K562 (cell line): ENCODE measurements around the gene ASF1B. TPM values are rescaled to one million over a fixed set of nuclear protein-coding genes. Genes with fewer than 3 reads are reported as not detected.

Source experiments
- ATAC-seq: fragments of 200-7000 bp; cut with Tn5 transposase; 3 replicates; pipeline ENCODE4 v1.9.1; 2020; ENCODE audit warnings: moderate library complexity
- BruUV-seq: library from RNA; stranded (reverse); fragments of 400-500 nt; replicated peaks from 2 replicates; lab custom pipeline; 2021; lab: Mats Ljungman, UMichigan
- CTCF ChIA-PET: fragments of 300-600 bp; formaldehyde crosslinking; extraction: SDS; loops from one replicate; lab custom pipeline; 2021; ENCODE audit warnings: low intra/inter-chr PET ratio; lab: Yijun Ruan, JAX
- POLR2A ChIA-PET: fragments of 300-600, 350-650 bp; sonication (Branson Sonifier 250); formaldehyde crosslinking; extraction: SDS; loops from one replicate; lab custom pipeline; 2021; ENCODE audit warnings: antibody characterized with exemption, inconsistent platforms; lab: Yijun Ruan, JAX
- DNase-seq, 4 experiments: peaks; one replicate each; pipeline versions ENCODE4 v3.0.0 to v3.0.0-alpha.2; 2011 to 2018; ENCODE audit warnings: low spot score in 3 of 4, mixed read lengths in 3 of 4; ENCODE audit errors: extremely low read depth in 1 of 4
- FAIRE-seq: peaks from 2 replicates; lab custom pipeline; 2011; peaks lifted over from hg19 to GRCh38; lab: Jason Lieb, UNC
- H2AFZ ChIP-seq: 2 replicates; pipeline ENCODE4 v1.6.0; 2011; ENCODE audit warnings: low read depth, low read length, control low read depth, inconsistent platforms
- H3K27ac ChIP-seq: fragments of 200-600 bp; 3 replicates; pipeline ENCODE4 v1.8.0; 2011; ENCODE audit warnings: low read depth, mild to moderate bottlenecking, control low read depth, inconsistent platforms, low read length, moderate library complexity, mixed read lengths; ENCODE audit errors: extremely low read depth
- H3K27me3 ChIP-seq, 2 experiments: fragments of 300-600 bp in 1 of 2; 2 replicates in 1 of 2; 3 replicates in 1 of 2; pipeline versions ENCODE4 v1.6.0 to v1.8.0; 2011; ENCODE audit warnings: inconsistent platforms in 2 of 2, low read length in 2 of 2, mild to moderate bottlenecking in 1 of 2, mixed read lengths in 1 of 2, moderate library complexity in 1 of 2; ENCODE audit not compliant: control insufficient read depth in 2 of 2, insufficient read depth in 2 of 2
- H3K36me3 ChIP-seq: fragments of 300-600 bp; 3 replicates; pipeline ENCODE4 v1.8.0; 2011; ENCODE audit warnings: mild to moderate bottlenecking, low read length, inconsistent platforms; ENCODE audit not compliant: control insufficient read depth, insufficient read depth
- H3K4me1 ChIP-seq, 2 experiments: fragments of 200-600 bp in 1 of 2; replicated peaks in 1 of 2; 2 replicates in 1 of 2; 3 replicates in 1 of 2; pipeline versions ENCODE4 v1.5.1 to v1.8.0; 2011; ENCODE audit warnings: inconsistent platforms in 2 of 2, low read length in 2 of 2, mild to moderate bottlenecking in 1 of 2, mixed read lengths in 1 of 2, moderate library complexity in 1 of 2; ENCODE audit not compliant: control insufficient read depth in 2 of 2, insufficient read depth in 2 of 2
- H3K4me2 ChIP-seq: 2 replicates; pipeline ENCODE4 v1.6.1; 2011; ENCODE audit warnings: low read length, control low read depth, inconsistent platforms, mixed read lengths; ENCODE audit not compliant: insufficient read depth
- H3K4me3 ChIP-seq: fragments of 200-600 bp; sonication (generic), shearing (Covaris generic); 2 replicates; pipeline ENCODE4 v1.5.1; 2016; ENCODE audit warnings: control low read depth, inconsistent platforms
- H3K79me2 ChIP-seq: fragments of 200-600 bp; 3 replicates; pipeline ENCODE4 v1.8.0; 2011; ENCODE audit warnings: low read length, inconsistent platforms; ENCODE audit not compliant: control insufficient read depth, insufficient read depth
- H3K9ac ChIP-seq, 2 experiments: 2 replicates each; pipeline versions ENCODE4 v1.6.0 to v1.6.1; 2011; ENCODE audit warnings: low read depth in 2 of 2, low read length in 2 of 2, control low read depth in 1 of 2, inconsistent platforms in 1 of 2, mild to moderate bottlenecking in 1 of 2, mixed read lengths in 1 of 2; ENCODE audit not compliant: insufficient read depth in 1 of 2
- H3K9me1 ChIP-seq: one replicate; pipeline ENCODE4 v1.6.0; 2011; ENCODE audit warnings: inconsistent platforms, mild to moderate bottlenecking, low read length, moderate library complexity; ENCODE audit not compliant: control insufficient read depth, insufficient read depth
- H3K9me3 ChIP-seq: replicated peaks from 2 replicates; pipeline ENCODE4 v1.5.1; 2011; ENCODE audit warnings: low read depth, low read length, inconsistent platforms; ENCODE audit not compliant: control insufficient read depth, insufficient read depth
- H4K20me1 ChIP-seq: replicated peaks from 2 replicates; pipeline ENCODE4 v1.6.1; 2011; ENCODE audit warnings: low read length, inconsistent platforms, mixed read lengths; ENCODE audit not compliant: control insufficient read depth, insufficient read depth
- CAMTA2 ChIP-seq: fragments of 250-450 bp; sonication (Bioruptor Pico); conservative IDR thresholded peaks from 2 replicates; pipeline ENCODE4 v1.5.1; 2022
- CBX2 ChIP-seq: fragments of 200-600 bp; sonication (generic); IDR thresholded peaks from one replicate; pipeline ENCODE4 v1.6.1; 2012; ENCODE audit warnings: mild to moderate bottlenecking, low read length, inconsistent platforms; ENCODE audit not compliant: insufficient read depth, poor library complexity, severe bottlenecking
- EGR1 ChIP-seq: fragments of 450-650 bp; conservative IDR thresholded peaks from 2 replicates; pipeline ENCODE4 v1.6.1; 2017; ENCODE audit warnings: mild to moderate bottlenecking
- SMAD4 ChIP-seq: fragments of 250-450 bp; sonication (Bioruptor Pico); conservative IDR thresholded peaks from 2 replicates; pipeline ENCODE4 v1.8.0; 2021; ENCODE audit warnings: inconsistent platforms, mild to moderate bottlenecking, moderate library complexity
- ZNF347 ChIP-seq: fragments of 450-650 bp; formaldehyde crosslinking; IDR thresholded peaks from 2 replicates; pipeline ENCODE4 v1.4.0; 2020; ENCODE audit warnings: low read depth, mild to moderate bottlenecking, moderate library complexity
- ZNF644 ChIP-seq: fragments of 200-800 bp; sonication (Bioruptor generic); IDR thresholded peaks from 2 replicates; pipeline ENCODE4 v1.6.1; 2016; ENCODE audit warnings: low read depth, missing genetic modification characterization, missing compliant biosample characterization
- ZNF695 ChIP-seq: fragments of 450-650 bp; formaldehyde crosslinking; IDR thresholded peaks from 2 replicates; pipeline ENCODE4 v1.4.0; 2020; ENCODE audit warnings: mild to moderate bottlenecking, moderate library complexity
- WGBS: fragments of 100-300 bp; shearing (Covaris generic); methylation state at CpG from one replicate; pipeline ENCODE4 v1.1.6; 2016; ENCODE audit warnings: low coverage, mixed read lengths; ENCODE audit not compliant: insufficient coverage; ENCODE audit errors: missing lambda C conversion rate; 5-methylcytosine and 5-hydroxymethylcytosine counted together
- in situ Hi-C: fragments of 300-500 bp; cut with MboI; formaldehyde crosslinking; loops from 4 replicates; pipeline ENCODE4 v1.15.0; 2018; ENCODE audit warnings: inconsistent platforms, mixed read lengths
- intact Hi-C: fragments of 100-400 bp; cut with micrococcal nuclease; formaldehyde crosslinking; loops from 2 replicates; pipeline ENCODE4 v1.14.2; 2022
- polyA plus RNA-seq, 8 experiments: library from polyadenylated mRNA; depleted of rRNA in 4 of 8; stranded (reverse) in 5 of 8; unstranded in 3 of 8; fragments of >200 nt; fragmentation: Nextera tagmentation in 2 of 8; fragmentation: Illumina TruSeq in 1 of 8; extraction: Ambion mirVana in 2 of 8; extraction: Trizol in 1 of 8; gene quantifications; 2 replicates each; pipeline versions ENCODE4 v1.2.1 to v1.2.3, GENCODE V29; 2011 to 2014; ENCODE audit warnings: inconsistent platforms in 1 of 8, missing spikeins in 1 of 8
- total RNA-seq, 7 experiments: library from RNA; depleted of rRNA in 6 of 7; stranded (reverse); fragments of >200 nt in 6 of 7; fragmentation: Illumina TruSeq in 2 of 7; extraction: Trizol in 2 of 7; gene quantifications; 2 replicates each; pipeline versions ENCODE4 v1.2.1 to v1.2.3, GENCODE V29; 2011 to 2021; ENCODE audit warnings: low replicate concordance in 1 of 7
- TF ChIP-seq, protein P1 (sequence below): fragments of 450-650 bp; formaldehyde crosslinking; IDR thresholded peaks from 2 replicates; pipeline ENCODE4 v1.4.0; 2022; ENCODE audit warnings: missing genetic modification characterization
- TF ChIP-seq, protein P2 (sequence below): fragments of 450-650 bp; IDR thresholded peaks from 2 replicates; pipeline ENCODE4 v1.6.1; 2016
- TF ChIP-seq, protein P3 (sequence below): sonication (generic); formaldehyde crosslinking; IDR thresholded peaks from 2 replicates; pipeline ENCODE4 v1.8.0; 2023; ENCODE audit warnings: missing genetic modification reagents, mild to moderate bottlenecking, borderline replicate concordance

The ASF1B gene
- total and polyA plus RNA-seq, 9 of the 15 experiments (the other 6 are each of a cell fraction or from before 2014, with no cell fraction given), result 6.0 to 69.4 (median 53.3) TPM

DNA sequence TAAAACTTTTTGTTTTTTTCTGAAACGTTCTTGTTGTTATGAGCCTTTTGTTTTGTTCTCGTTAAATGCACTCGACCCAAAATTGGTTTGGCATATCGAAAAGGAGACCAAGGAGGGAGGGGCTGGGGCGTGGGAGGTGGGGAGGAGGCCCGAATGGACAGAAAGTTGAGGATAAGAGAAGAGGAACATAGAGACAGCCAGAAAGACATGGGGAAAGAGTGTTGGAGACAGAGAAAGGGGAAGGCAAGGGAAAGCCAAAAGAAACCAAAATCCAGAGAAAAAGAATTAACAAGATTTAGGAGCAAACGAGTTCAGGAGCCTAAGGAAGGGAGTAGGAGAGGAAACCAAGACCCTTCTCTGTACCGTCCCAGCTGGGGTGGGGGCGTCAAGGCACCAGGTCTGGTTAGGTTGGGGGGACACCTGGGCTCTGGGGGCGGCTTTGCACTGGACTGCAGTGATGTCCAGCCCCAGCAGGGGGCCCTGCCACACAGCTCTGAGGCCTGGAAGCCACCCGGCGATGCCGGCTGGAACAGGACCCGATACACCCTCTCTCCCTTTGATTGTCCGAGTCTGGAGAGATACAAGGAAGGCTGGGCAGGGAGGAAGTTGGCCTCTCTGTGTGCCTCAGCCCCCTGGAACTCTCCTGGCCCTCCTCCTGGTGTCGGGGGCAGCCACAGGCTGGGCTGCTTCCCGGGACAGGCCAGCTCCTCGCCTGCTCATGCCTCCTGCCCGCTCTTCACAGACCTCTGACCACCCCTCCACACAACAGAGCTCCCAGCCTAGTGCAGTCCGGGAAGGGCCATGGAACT lies 11.6 kb upstream of the ASF1B start:
- Histone ChIP-seq H3K79me2 (peaks cover 4% of the 10 kb centered on the region; the same call in 1 of the 3 replicates), H3K4me2 (peak overlapping the region; percentile 5; the same call in 1 of the 2 replicates), H3K4me1 (peaks cover 12 to 34% of the 10 kb centered on the region in 2 experiments; a peak in 4 of 5 replicates), H3K9me1 (peaks cover 7% of the 10 kb centered on the region), H3K9ac (peak overlapping the region in 1 of 2 experiments; percentile 86; a peak in 2 of 4 replicates), H2AFZ (no peak overlapping the region), H3K4me3 (no peak overlapping the region), H3K36me3 (peaks cover 15% of the 10 kb centered on the region; the same call in 2 of the 3 replicates), H4K20me1 (peaks cover 29% of the 10 kb centered on the region; the same call in 1 of the 2 replicates), H3K27ac (no peak overlapping the region), H3K27me3 (no peaks in the 10 kb centered on the region), H3K9me3 (no peaks in the 10 kb centered on the region)
- CTCF ChIA-PET, result interaction anchor here (0.8 to 2.0 kb wide), 2 partner anchors 200 to 338 kb away, joined by 4 to 12 read pairs; no protein-coding TSS in a partner anchor
- WGBS, result 26% methylated on average over 18 of the region's 20 CpGs
- POLR2A ChIA-PET, result interaction anchor here (0.7 to 1.3 kb wide), 6 partner anchors 8 to 262 kb away, joined by 3 to 10 read pairs (median 3); partner anchors contain the start of gene ASF1B
- in situ Hi-C loops (no loop called here), intact Hi-C loops (loop anchor here (10.0 kb wide), 1 partner anchor 257 kb away; no protein-coding TSS in a partner anchor)
- peak; percentile 95 for ATAC-seq
- FAIRE-seq, result peak; percentile 64
- DNase-seq, result peak; percentile 76 to 83 (median 81)
- no TSS peak for BruUV-seq
- TF ChIP-seq ZNF347 (CRISPR knock-in tag) (no peak), ZNF695 (CRISPR knock-in tag) (no peak), EGR1 (peak; percentile 41; the same call in 1 of the 2 replicates), SMAD4 (CRISPR knock-in tag) (peak; percentile 81), CBX2 (no peak), ZNF644 (tag) (no peak), CAMTA2 (CRISPR knock-in tag) (no peak)
- TF ChIP-seq, protein P1, sequence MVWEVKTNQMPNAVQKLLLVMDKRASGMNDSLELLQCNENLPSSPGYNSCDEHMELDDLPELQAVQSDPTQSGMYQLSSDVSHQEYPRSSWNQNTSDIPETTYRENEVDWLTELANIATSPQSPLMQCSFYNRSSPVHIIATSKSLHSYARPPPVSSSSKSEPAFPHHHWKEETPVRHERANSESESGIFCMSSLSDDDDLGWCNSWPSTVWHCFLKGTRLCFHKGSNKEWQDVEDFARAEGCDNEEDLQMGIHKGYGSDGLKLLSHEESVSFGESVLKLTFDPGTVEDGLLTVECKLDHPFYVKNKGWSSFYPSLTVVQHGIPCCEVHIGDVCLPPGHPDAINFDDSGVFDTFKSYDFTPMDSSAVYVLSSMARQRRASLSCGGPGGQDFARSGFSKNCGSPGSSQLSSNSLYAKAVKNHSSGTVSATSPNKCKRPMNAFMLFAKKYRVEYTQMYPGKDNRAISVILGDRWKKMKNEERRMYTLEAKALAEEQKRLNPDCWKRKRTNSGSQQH, result no peak
- TF ChIP-seq, protein P2, sequence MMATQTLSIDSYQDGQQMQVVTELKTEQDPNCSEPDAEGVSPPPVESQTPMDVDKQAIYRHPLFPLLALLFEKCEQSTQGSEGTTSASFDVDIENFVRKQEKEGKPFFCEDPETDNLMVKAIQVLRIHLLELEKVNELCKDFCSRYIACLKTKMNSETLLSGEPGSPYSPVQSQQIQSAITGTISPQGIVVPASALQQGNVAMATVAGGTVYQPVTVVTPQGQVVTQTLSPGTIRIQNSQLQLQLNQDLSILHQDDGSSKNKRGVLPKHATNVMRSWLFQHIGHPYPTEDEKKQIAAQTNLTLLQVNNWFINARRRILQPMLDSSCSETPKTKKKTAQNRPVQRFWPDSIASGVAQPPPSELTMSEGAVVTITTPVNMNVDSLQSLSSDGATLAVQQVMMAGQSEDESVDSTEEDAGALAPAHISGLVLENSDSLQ, result no peak
- TF ChIP-seq, protein P3, sequence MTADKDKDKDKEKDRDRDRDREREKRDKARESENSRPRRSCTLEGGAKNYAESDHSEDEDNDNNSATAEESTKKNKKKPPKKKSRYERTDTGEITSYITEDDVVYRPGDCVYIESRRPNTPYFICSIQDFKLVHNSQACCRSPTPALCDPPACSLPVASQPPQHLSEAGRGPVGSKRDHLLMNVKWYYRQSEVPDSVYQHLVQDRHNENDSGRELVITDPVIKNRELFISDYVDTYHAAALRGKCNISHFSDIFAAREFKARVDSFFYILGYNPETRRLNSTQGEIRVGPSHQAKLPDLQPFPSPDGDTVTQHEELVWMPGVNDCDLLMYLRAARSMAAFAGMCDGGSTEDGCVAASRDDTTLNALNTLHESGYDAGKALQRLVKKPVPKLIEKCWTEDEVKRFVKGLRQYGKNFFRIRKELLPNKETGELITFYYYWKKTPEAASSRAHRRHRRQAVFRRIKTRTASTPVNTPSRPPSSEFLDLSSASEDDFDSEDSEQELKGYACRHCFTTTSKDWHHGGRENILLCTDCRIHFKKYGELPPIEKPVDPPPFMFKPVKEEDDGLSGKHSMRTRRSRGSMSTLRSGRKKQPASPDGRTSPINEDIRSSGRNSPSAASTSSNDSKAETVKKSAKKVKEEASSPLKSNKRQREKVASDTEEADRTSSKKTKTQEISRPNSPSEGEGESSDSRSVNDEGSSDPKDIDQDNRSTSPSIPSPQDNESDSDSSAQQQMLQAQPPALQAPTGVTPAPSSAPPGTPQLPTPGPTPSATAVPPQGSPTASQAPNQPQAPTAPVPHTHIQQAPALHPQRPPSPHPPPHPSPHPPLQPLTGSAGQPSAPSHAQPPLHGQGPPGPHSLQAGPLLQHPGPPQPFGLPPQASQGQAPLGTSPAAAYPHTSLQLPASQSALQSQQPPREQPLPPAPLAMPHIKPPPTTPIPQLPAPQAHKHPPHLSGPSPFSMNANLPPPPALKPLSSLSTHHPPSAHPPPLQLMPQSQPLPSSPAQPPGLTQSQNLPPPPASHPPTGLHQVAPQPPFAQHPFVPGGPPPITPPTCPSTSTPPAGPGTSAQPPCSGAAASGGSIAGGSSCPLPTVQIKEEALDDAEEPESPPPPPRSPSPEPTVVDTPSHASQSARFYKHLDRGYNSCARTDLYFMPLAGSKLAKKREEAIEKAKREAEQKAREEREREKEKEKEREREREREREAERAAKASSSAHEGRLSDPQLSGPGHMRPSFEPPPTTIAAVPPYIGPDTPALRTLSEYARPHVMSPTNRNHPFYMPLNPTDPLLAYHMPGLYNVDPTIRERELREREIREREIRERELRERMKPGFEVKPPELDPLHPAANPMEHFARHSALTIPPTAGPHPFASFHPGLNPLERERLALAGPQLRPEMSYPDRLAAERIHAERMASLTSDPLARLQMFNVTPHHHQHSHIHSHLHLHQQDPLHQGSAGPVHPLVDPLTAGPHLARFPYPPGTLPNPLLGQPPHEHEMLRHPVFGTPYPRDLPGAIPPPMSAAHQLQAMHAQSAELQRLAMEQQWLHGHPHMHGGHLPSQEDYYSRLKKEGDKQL, result no peak
